Measurements from ENCODE around the gene ERICH2.
A peak's percentile ranks its signal among the peaks of the same experiment; 100 is the strongest.

The ERICH2 gene

DNA sequence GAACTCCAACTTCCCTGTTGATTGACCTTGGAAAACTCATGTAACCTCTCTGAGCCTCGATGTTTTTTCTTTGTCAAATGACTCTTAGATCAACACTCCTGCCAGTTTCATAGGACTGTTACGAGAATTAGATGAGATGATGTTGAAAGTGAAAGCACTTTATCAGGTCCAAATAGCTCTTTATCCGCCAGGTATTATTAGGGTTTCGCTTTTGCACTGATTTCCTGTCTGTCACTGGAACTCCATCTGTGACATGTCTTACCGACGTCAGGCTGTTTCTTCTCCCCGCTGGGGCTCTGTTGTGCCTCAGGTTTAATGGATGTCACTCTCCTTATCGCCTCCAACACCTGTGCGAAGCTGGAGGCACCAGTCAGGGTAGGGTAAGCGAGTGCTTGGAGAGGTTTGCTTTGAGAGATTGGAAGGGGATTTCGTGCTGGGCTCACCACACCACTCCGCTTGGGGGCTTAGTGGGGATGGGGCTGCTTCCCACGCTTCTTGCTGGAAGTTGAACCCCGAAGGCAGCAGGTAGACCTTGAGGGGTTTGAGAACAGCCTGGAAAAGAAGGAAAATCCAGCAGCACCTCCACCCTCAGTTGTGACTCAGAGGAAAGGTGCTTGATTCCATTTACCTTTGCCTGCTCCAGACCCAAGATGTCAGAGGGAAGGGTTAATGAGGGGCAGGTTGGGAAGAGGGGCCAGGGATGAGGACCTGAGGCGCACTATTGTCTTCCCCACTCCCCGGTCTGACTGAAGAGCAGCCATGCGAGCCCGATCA is 50.8 kb downstream of the ERICH2 start:
- no peak for DNase-seq (ENCODE audit: extremely low read depth, low read depth)
- no peak overlapping the region for H3K4me3 ChIP-seq (replicated peaks; ENCODE audit: low read depth, low read length)
- TF ChIP-seq, protein P1, sequence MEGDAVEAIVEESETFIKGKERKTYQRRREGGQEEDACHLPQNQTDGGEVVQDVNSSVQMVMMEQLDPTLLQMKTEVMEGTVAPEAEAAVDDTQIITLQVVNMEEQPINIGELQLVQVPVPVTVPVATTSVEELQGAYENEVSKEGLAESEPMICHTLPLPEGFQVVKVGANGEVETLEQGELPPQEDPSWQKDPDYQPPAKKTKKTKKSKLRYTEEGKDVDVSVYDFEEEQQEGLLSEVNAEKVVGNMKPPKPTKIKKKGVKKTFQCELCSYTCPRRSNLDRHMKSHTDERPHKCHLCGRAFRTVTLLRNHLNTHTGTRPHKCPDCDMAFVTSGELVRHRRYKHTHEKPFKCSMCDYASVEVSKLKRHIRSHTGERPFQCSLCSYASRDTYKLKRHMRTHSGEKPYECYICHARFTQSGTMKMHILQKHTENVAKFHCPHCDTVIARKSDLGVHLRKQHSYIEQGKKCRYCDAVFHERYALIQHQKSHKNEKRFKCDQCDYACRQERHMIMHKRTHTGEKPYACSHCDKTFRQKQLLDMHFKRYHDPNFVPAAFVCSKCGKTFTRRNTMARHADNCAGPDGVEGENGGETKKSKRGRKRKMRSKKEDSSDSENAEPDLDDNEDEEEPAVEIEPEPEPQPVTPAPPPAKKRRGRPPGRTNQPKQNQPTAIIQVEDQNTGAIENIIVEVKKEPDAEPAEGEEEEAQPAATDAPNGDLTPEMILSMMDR (IDR thresholded peaks at IDR 0.05; ENCODE audit: low read depth, low read length, missing control alignments), result no peak

DNA sequence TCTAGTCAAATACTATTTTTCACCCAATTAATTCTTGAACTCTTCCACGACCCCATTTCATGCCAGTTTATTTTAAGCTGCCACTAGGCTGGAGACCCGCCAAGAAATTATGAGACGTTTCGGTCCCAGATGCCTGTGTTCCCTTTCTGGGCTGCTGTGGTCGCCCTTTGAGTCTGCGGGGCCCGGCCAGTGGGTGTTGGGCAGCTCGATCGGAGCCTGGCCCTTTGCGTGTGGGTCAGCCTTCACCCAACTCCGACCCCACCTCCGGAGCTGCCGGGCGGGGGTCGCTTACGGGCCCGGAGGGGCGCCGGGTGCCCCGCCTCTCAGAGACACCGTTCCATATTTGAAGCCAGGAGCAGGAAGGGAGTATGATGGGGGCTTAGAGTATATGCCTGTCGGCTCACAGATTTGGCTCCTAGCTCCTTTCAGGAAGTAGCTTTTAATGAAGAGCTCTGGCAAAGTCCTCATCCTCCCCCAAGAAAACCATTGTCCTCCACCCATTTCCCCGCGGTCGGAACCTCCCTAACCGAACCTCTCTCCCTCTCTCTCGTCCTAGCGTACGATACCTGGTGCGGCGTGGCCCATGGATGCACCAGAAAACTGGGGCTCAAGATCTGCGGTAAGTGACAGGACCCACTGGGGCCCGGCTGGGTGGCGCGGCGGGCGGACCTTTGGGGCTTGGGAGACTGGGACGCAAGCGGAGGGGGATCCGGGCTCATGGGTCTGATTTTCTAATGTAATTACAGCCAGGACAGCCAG is 51.5 kb downstream of the ERICH2 start:
- no peak overlapping the region for H3K4me3 ChIP-seq (replicated peaks; ENCODE audit: low read depth, low read length)
- TF ChIP-seq, protein P1 (IDR thresholded peaks at IDR 0.05; ENCODE audit: low read depth, low read length, missing control alignments), result no peak
- DNase-seq (ENCODE audit: extremely low read depth, low read depth), result no peak

DNA sequence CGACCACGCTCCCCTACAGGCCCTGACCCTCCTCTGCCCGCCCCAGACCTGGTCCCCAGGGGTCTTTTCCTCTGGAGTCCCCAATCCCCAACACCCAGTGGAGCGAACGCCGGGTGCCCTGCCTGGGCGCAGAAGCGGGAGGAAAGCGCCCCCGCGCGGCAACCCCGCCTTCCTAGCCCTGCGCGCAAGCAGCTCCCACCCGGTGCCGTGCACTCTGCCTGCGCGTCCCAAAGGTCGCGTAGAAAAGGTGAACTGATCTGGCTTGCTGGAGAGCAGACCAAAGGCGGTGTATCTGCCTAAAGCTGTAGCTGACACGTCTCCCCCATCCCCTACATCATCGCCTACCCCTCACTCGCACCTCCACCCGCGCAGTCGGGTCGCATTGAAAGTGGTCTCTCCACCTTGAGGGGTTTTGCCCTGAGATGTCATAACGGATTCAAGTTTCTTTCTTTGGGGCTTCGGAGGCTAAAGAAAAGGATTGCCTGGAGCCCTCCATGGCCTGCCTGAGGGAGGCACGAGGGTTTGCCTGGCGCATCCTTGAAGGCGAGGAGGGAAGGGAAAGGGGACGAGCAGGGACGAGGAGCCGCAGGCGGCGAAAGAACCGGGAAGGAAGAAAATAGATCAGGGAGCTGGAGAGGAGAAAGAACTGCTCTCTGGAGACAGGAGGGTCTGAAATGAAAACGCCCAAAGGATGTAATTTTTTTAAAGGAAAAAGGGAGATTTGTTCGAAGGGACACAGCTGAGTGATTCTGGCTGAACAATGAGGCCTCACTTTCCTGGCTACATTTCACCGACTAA is 52.3 kb downstream of the ERICH2 start:
- TF ChIP-seq, protein P1 (IDR thresholded peaks at IDR 0.05; ENCODE audit: low read depth, low read length, missing control alignments), result peak; percentile 47
- no peak for DNase-seq (ENCODE audit: extremely low read depth, low read depth)
- H3K4me3 ChIP-seq (replicated peaks; ENCODE audit: low read depth, low read length), result no peak overlapping the region

DNA sequence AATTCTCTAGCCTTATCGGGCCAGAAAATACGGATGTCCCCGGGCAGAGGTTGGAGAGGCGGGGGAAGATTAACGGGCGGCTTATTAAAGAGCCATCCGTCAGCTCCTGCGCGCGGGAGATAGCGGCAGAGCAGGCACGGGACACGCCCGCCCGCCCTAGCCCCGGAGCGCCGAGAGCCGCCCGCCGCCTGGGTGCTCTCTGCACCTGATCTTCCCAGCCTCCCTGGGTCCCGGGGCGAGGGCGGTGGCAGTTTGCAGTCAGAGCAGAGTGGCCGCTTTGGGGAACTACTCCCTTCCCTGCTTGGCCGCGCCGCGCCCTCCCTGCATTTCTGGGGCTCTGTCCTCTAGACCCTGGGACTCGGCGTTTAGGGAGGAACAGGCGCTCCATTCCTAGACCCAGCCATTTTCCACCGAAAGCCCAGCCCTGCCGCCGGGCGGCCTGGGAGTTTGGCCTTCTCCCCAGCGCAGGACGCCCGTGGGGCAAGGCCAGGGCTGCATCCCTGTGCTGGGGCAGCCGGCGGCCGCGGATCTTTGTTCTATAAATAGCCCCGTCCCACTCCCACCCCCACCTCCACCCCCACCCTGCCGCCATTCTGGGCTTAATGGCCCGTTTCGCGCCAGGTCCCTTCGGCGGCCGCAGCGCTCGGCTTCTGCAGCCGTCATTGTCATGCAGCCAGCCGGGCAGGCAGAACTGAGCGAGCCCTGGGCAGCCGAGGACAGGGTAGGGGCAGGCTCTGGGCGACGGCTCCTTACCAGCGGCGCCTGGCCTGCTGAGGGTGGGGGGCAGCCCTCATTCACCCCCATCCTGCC is 53.1 kb downstream of the ERICH2 start:
- no peak overlapping the region for H3K4me3 ChIP-seq (replicated peaks; ENCODE audit: low read depth, low read length)
- TF ChIP-seq, protein P1 (IDR thresholded peaks at IDR 0.05; ENCODE audit: low read depth, low read length, missing control alignments), result no peak

DNA sequence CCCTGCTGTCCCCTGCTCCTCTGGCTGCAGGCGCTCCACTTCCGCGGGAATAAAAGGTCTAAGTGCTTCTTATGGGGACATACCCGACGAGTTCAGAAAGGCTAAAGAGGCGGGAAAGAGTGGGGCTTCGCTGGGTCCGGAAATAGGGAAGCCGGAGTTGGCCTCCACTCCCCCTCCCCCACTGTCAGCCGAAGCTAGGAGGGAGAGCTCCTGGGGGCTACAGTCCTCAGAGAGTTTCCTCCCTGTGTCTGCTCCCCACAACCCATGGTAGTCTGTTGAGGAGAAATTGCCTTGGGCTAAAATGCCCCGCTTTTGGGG is 53.7 kb downstream of the ERICH2 start:
- H3K4me3 ChIP-seq (replicated peaks; ENCODE audit: low read depth, low read length), result no peak overlapping the region
- no peak for DNase-seq (ENCODE audit: extremely low read depth, low read depth)
- TF ChIP-seq, protein P1 (IDR thresholded peaks at IDR 0.05; ENCODE audit: low read depth, low read length, missing control alignments), result no peak

More for the DNA sequence above, 53.1 kb downstream of the ERICH2 start:
- no peak for DNase-seq (ENCODE audit: extremely low read depth, low read depth)

DNA sequence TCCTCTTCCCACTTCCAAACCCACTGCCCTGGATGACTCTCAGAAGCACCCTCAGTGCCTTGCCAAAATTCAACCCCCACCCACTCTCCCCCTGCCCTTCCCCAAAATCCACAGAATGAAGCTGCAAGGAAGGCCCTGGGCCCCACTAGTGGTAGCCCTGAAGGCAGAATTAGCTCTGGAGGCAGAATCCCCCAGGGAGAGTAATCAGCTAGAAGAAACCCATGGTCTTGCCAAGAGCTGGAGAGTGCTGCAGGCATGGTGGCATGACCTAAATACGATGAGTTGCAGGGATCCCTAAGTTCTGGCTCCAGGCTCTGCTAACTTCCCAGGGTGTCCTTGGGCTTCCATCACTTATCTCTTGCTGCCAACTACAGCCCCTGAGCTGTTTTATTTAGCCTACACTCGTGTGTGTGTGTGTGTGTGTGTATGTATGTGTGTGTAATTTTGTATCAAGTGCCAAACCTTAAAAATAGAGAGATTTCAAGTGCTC is 54.4 kb downstream of the ERICH2 start:
- no peak for DNase-seq (ENCODE audit: extremely low read depth, low read depth)
- no peak overlapping the region for H3K4me3 ChIP-seq (replicated peaks; ENCODE audit: low read depth, low read length)
- TF ChIP-seq, protein P1 (IDR thresholded peaks at IDR 0.05; ENCODE audit: low read depth, low read length, missing control alignments), result no peak

Measured in HFF-Myc (cell line).